ENCODE measurements around the gene SPATA2L.

- TF ChIP-seq, protein P1, sequence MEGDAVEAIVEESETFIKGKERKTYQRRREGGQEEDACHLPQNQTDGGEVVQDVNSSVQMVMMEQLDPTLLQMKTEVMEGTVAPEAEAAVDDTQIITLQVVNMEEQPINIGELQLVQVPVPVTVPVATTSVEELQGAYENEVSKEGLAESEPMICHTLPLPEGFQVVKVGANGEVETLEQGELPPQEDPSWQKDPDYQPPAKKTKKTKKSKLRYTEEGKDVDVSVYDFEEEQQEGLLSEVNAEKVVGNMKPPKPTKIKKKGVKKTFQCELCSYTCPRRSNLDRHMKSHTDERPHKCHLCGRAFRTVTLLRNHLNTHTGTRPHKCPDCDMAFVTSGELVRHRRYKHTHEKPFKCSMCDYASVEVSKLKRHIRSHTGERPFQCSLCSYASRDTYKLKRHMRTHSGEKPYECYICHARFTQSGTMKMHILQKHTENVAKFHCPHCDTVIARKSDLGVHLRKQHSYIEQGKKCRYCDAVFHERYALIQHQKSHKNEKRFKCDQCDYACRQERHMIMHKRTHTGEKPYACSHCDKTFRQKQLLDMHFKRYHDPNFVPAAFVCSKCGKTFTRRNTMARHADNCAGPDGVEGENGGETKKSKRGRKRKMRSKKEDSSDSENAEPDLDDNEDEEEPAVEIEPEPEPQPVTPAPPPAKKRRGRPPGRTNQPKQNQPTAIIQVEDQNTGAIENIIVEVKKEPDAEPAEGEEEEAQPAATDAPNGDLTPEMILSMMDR (IDR thresholded peaks at IDR 0.05): no peak
- TF ChIP-seq POLR2AphosphoS5 (IDR thresholded peaks at IDR 0.05): no peak
- no peak for TF ChIP-seq EP300 (IDR thresholded peaks at IDR 0.05)
- TF ChIP-seq POLR2A (IDR thresholded peaks at IDR 0.05): no peak
Measured at GRCh38 chr16:89691986-89692569, 9.4 kb downstream of the SPATA2L start.
